ENCODE data around the gene UBIAD1. TPM values are rescaled to one million over a fixed set of nuclear protein-coding genes. Genes with fewer than 3 reads are reported as not detected.

UBIAD1 gene
- total and polyA plus RNA-seq, 2 donors (not counting 3 experiments of a cell fraction or from before 2014, with no cell fraction given): 12.7 to 17.8 TPM

GRCh38 chr1:11337580-11338073 is 64.6 kb downstream of the UBIAD1 start:
- Histone ChIP-seq H3K9ac (replicated peaks; ENCODE audit: extremely low read depth, insufficient read depth, low read length) (no peak overlapping the region), H3K36me3 (ENCODE audit: control insufficient read depth in 2 of 2, extremely low read depth in 1 of 2, insufficient read depth in 2 of 2, low read length in 2 of 2) (no peaks in the 10 kb centered on the region), H3K4me3 (replicated peaks in 1 of 3; ENCODE audit: insufficient read depth in 1 of 3, low read depth in 1 of 3, low read length in 3 of 3) (no peak overlapping the region), H3K79me2 (ENCODE audit: control insufficient read depth, insufficient read depth, low read length) (no peaks in the 10 kb centered on the region), H3K9me3 (replicated peaks; ENCODE audit: control insufficient read depth, insufficient read depth, low read length) (no peaks in the 10 kb centered on the region), H2AFZ (ENCODE audit: low read depth, low read length) (no peak overlapping the region), H3K4me1 (ENCODE audit: control insufficient read depth, extremely low read depth, insufficient read depth, low read length) (no peaks in the 10 kb centered on the region), H4K20me1 (replicated peaks; ENCODE audit: control insufficient read depth, extremely low read depth, insufficient read depth, low read length) (peaks cover 3% of the 10 kb centered on the region), H3K27me3 (ENCODE audit: control insufficient read depth in 2 of 2, insufficient read depth in 2 of 2, low read length in 2 of 2) (peaks cover 0 to 4% of the 10 kb centered on the region in 2 experiments), H3K4me2 (ENCODE audit: insufficient read depth, low read length) (no peak overlapping the region), H3K9me1 (replicated peaks; ENCODE audit: control insufficient read depth, extremely low read depth, insufficient read depth, low read length) (no peaks in the 10 kb centered on the region), H3K27ac (ENCODE audit: insufficient read depth, low read depth, low read length) (no peak overlapping the region)
- dilution Hi-C loops (cut with MboI; ENCODE audit: extremely low pct_ligation_motif_present, low sequenced_read_pairs) (no loop called here), intact Hi-C loops (cut with micrococcal nuclease) (loop anchor here (1.0 to 5.0 kb wide), 2 partner anchors 95 to 305 kb away; no protein-coding TSS in a partner anchor)
- DNase-seq (ENCODE audit: low read depth, low spot score) (peak; percentile 51), FAIRE-seq (peak; percentile 75)
- ChIA-PET CTCF (interaction anchor here (3.0 kb wide), 1 partner anchor 305 kb away, joined by 19 read pairs; no protein-coding TSS in a partner anchor), POLR2A (no interaction called here)
- no peak for TF ChIP-seq EZH2 (IDR thresholded peaks at IDR 0.05; ENCODE audit: borderline replicate concordance, low read depth, low read length, severe bottlenecking)
- TF ChIP-seq CTCF (IDR thresholded peaks at IDR 0.05; ENCODE audit: extremely low read depth in 1 of 2, insufficient read depth in 1 of 2, low read depth in 1 of 2, low read length in 2 of 2): peak; percentile 84 to 91
- no TSS peak for BruUV-seq (replicated peaks)

Small RNAs within 50 kb of the gene (small RNA-seq; reads per million reads assigned to genes)
- not detected for gene RNU6-291P (ENCODE audit: insufficient read depth, insufficient read length, low read depth, low replicate concordance)
- gene RPL39P6 (ENCODE audit: insufficient read depth, insufficient read length, low read depth, low replicate concordance): not detected

Other genes with a start within 250 kb of the UBIAD1 start
- 0.53 and 0.92 TPM in 2 replicates for gene MASP2, start 226.0 kb upstream of the UBIAD1 start, total RNA-seq
- gene MASP2, start 226.0 kb upstream of the UBIAD1 start, polyA plus RNA-seq: not detected in 2 replicates
- gene SRM, start 213.2 kb upstream of the UBIAD1 start, total RNA-seq: 167 and 172 TPM in 2 replicates
- 81.3 and 84.0 TPM in 2 replicates for gene SRM, start 213.2 kb upstream of the UBIAD1 start, polyA plus RNA-seq
- 103 and 104 TPM in 2 replicates for gene EXOSC10, start 173.3 kb upstream of the UBIAD1 start, total RNA-seq
- 70.5 and 74.9 TPM in 2 replicates for gene EXOSC10, start 173.3 kb upstream of the UBIAD1 start, polyA plus RNA-seq
- not detected in 2 replicates for gene ANGPTL7, start 83.8 kb upstream of the UBIAD1 start, total RNA-seq
- gene ANGPTL7, start 83.8 kb upstream of the UBIAD1 start, polyA plus RNA-seq: not detected in 2 replicates
- 50.4 and 53.1 TPM in 2 replicates for gene MTOR, start 10.6 kb upstream of the UBIAD1 start, total RNA-seq
- gene MTOR, start 10.6 kb upstream of the UBIAD1 start, polyA plus RNA-seq: 30.2 and 33.5 TPM in 2 replicates
- gene DISP3, start 206.0 kb downstream of the UBIAD1 start, total RNA-seq: 0.49 and 0.51 TPM in 2 replicates
- gene DISP3, start 206.0 kb downstream of the UBIAD1 start, polyA plus RNA-seq: 0.24 and 0.26 TPM in 2 replicates